Measurements from ENCODE around the gene GCH1.
"Not testable (repeated sequence)": the region's sequence is repeated elsewhere in the genome, so short reads cannot be mapped to it uniquely, and the experiment has no call there.

DNA sequence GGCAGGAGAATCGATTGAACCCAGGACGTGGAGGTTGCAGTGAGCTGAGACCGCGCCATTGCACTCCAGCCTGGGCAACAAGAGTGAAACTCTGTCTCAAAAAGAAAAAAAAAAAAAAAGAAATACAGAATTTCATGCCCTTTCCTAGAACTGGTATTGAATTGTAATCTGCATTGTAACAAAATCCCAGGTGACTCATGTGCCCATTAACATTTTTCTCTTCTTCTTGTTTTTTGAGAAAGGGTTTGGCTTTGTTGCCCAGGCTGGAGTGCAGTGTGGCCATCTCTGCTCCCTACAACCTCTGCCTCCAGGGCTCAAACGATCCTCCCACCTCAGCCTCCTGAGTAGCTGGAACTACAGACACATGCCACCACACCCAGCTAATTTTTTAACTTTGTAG lies 23.9 kb upstream of the GCH1 start:
- TF ChIP-seq, protein P1, sequence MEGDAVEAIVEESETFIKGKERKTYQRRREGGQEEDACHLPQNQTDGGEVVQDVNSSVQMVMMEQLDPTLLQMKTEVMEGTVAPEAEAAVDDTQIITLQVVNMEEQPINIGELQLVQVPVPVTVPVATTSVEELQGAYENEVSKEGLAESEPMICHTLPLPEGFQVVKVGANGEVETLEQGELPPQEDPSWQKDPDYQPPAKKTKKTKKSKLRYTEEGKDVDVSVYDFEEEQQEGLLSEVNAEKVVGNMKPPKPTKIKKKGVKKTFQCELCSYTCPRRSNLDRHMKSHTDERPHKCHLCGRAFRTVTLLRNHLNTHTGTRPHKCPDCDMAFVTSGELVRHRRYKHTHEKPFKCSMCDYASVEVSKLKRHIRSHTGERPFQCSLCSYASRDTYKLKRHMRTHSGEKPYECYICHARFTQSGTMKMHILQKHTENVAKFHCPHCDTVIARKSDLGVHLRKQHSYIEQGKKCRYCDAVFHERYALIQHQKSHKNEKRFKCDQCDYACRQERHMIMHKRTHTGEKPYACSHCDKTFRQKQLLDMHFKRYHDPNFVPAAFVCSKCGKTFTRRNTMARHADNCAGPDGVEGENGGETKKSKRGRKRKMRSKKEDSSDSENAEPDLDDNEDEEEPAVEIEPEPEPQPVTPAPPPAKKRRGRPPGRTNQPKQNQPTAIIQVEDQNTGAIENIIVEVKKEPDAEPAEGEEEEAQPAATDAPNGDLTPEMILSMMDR (IDR thresholded peaks at IDR 0.05) = not testable (repeated sequence)
- not testable (repeated sequence) for TF ChIP-seq POLR2A (IDR thresholded peaks at IDR 0.05)

Data from lower leg skin (tissue), 3 donors.